GM12878 (cell line): ENCODE data around the gene CFAP410. TPM values are rescaled to one million over a fixed set of nuclear protein-coding genes. Genes with fewer than 3 reads are reported as not detected.

ENCODE experiments used
- ATAC-seq: fragments of 200-7000 bp; cut with Tn5 transposase; 3 replicates; pipeline ENCODE4 v1.9.1; 2020; ENCODE audit warnings: mild to moderate bottlenecking, moderate library complexity
- BruUV-seq: library from RNA; stranded (reverse); fragments of 400-500 nt; replicated peaks from 2 replicates; lab custom pipeline; 2021; lab: Mats Ljungman, UMichigan
- CTCF ChIA-PET: fragments of 300-600 bp; sonication (Branson Sonifier 250); formaldehyde crosslinking; extraction: SDS; loops from one replicate; lab custom pipeline; 2021; ENCODE audit warnings: inconsistent platforms; lab: Yijun Ruan, JAX
- POLR2A ChIA-PET: fragments of 350-600 bp; formaldehyde crosslinking; extraction: SDS; loops from one replicate; lab custom pipeline; 2021; ENCODE audit warnings: inconsistent platforms; lab: Charles Lee
- RAD21 ChIA-PET: fragments of 300-600 bp; sonication (Branson Sonifier 250); formaldehyde crosslinking; loops from one replicate; lab custom pipeline; 2023; ENCODE audit warnings: antibody characterized with exemption; ENCODE audit not compliant: unreplicated experiment; lab: Charles Lee
- SMC1A ChIA-PET: fragments of 300-600 bp; sonication (Branson Sonifier 250); formaldehyde crosslinking; loops from one replicate; lab custom pipeline; 2023; ENCODE audit not compliant: unreplicated experiment, uncharacterized antibody; lab: Charles Lee
- DNase-seq: peaks from one replicate; pipeline ENCODE4 v3.0.0-alpha.2; 2011; ENCODE audit warnings: low read depth, low spot score
- FAIRE-seq: peaks from 3 replicates; lab custom pipeline; 2011; peaks lifted over from hg19 to GRCh38; lab: Jason Lieb, UNC
- H2AFZ ChIP-seq: 2 replicates; pipeline ENCODE4 v1.6.0; 2011; ENCODE audit warnings: low read depth, low read length, control low read depth; ENCODE audit not compliant: control insufficient read depth
- H3K27ac ChIP-seq: 2 replicates; pipeline ENCODE4 v1.5.1; 2011; ENCODE audit warnings: control low read depth; ENCODE audit not compliant: control insufficient read depth, insufficient read depth
- H3K27me3 ChIP-seq, 2 experiments: replicated peaks in 1 of 2; 2 replicates each; pipeline versions ENCODE4 v1.6.0 to v1.6.1; 2011; ENCODE audit warnings: low read length in 1 of 2; ENCODE audit not compliant: control insufficient read depth in 2 of 2, insufficient read depth in 2 of 2
- H3K36me3 ChIP-seq, 2 experiments: 2 replicates each; pipeline ENCODE4 v1.5.1; 2011; ENCODE audit warnings: low read length in 1 of 2; ENCODE audit not compliant: control insufficient read depth in 2 of 2, insufficient read depth in 2 of 2
- H3K4me1 ChIP-seq: 2 replicates; pipeline ENCODE4 v1.6.1; 2011; ENCODE audit warnings: mild to moderate bottlenecking, low read length, moderate library complexity, mixed read lengths; ENCODE audit not compliant: control insufficient read depth, insufficient read depth
- H3K4me2 ChIP-seq: 2 replicates; pipeline ENCODE4 v1.6.0; 2011; ENCODE audit warnings: control low read depth; ENCODE audit not compliant: control insufficient read depth, insufficient read depth
- H3K4me3 ChIP-seq: fragments of 200-600 bp; sonication (generic); 2 replicates; pipeline ENCODE4 v1.5.1; 2016
- H3K79me2 ChIP-seq: 2 replicates; pipeline ENCODE4 v1.6.0; 2011; ENCODE audit warnings: low read length; ENCODE audit not compliant: control insufficient read depth, insufficient read depth
- H3K9ac ChIP-seq: 2 replicates; pipeline ENCODE4 v1.8.0; 2011; ENCODE audit warnings: low read length, control low read depth, mixed read lengths; ENCODE audit not compliant: control insufficient read depth, insufficient read depth
- H3K9me3 ChIP-seq: replicated peaks from 3 replicates; pipeline ENCODE4 v1.5.1; 2011; ENCODE audit warnings: mild to moderate bottlenecking, low read length; ENCODE audit not compliant: control insufficient read depth, insufficient read depth
- H4K20me1 ChIP-seq: 2 replicates; pipeline ENCODE4 v1.6.0; 2011; ENCODE audit not compliant: control insufficient read depth, insufficient read depth
- BHLHE40 ChIP-seq, 2 experiments: fragments of 450-650 bp in 1 of 2; IDR thresholded peaks; 2 replicates each; pipeline ENCODE4 v1.6.1; 2011 to 2017; ENCODE audit warnings: low read depth in 2 of 2, borderline replicate concordance in 1 of 2, improper control_type of control experiment in 1 of 2, low read length in 1 of 2, mild to moderate bottlenecking in 1 of 2
- CHD1 ChIP-seq: IDR thresholded peaks from 2 replicates; pipeline ENCODE4 v1.6.1; 2012; ENCODE audit warnings: low read depth, low read length, improper control_type of control experiment
- CHD4 ChIP-seq: fragments of 200-600 bp; sonication (generic); IDR thresholded peaks from 2 replicates; pipeline ENCODE4 v1.6.1; 2016; ENCODE audit warnings: mild to moderate bottlenecking
- CREB1 ChIP-seq: IDR thresholded peaks from 2 replicates; pipeline ENCODE4 v1.6.1; 2012; ENCODE audit warnings: low read depth, mild to moderate bottlenecking, inconsistent platforms
- CREM ChIP-seq: IDR thresholded peaks from 2 replicates; pipeline ENCODE4 v1.6.1; 2014; ENCODE audit warnings: antibody characterized with exemption, low read depth
- MTA3 ChIP-seq: IDR thresholded peaks from 2 replicates; pipeline ENCODE4 v1.6.1; 2012; ENCODE audit warnings: low read length, inconsistent platforms, borderline replicate concordance
- RFX5 ChIP-seq: IDR thresholded peaks from 2 replicates; pipeline ENCODE4 v1.6.1; 2011; ENCODE audit warnings: low read depth, low read length, improper control_type of control experiment
- ZBTB11 ChIP-seq: fragments of 450-650 bp; formaldehyde crosslinking; IDR thresholded peaks from 2 replicates; pipeline ENCODE4 v1.5.0; 2022; ENCODE audit warnings: mild to moderate bottlenecking, missing genetic modification characterization
- ZBTB40 ChIP-seq: fragments of 450-650 bp; IDR thresholded peaks from 2 replicates; pipeline ENCODE4 v1.6.1; 2016; ENCODE audit warnings: mild to moderate bottlenecking, moderate library complexity, borderline replicate concordance
- WGBS: methylation state at CpG from one replicate; pipeline ENCODE4 v1.1.6; 2016; ENCODE audit warnings: low lambda C conversion rate; ENCODE audit not compliant: insufficient replicate concordance, insufficient coverage; ENCODE audit errors: missing lambda C conversion rate; 5-methylcytosine and 5-hydroxymethylcytosine counted together
- in situ Hi-C: fragments of 300-500 bp; cut with MboI; formaldehyde crosslinking; loops from 9 replicates; pipeline ENCODE4 v1.14.3; 2018; ENCODE audit warnings: mixed read lengths
- intact Hi-C: fragments of 100-400 bp; cut with micrococcal nuclease; formaldehyde crosslinking; loops from one replicate; pipeline ENCODE4 v1.14.2; 2022; ENCODE audit not compliant: unreplicated experiment
- polyA plus RNA-seq, 11 experiments: library from polyadenylated mRNA; depleted of rRNA in 4 of 11; unstranded in 6 of 11; stranded (reverse) in 5 of 11; fragments of >200 nt; fragmentation: Nextera tagmentation in 4 of 11; fragmentation: Illumina TruSeq in 1 of 11; extraction: Ambion mirVana in 4 of 11; extraction: Trizol in 1 of 11; gene quantifications; 1 replicate in 1 of 11; 2 replicates in 10 of 11; pipeline versions ENCODE4 v1.2.1 to v1.2.3, GENCODE V29; 2011 to 2016; ENCODE audit warnings: inconsistent platforms in 2 of 11, missing spikeins in 2 of 11, low read depth in 1 of 11
- total RNA-seq, 4 experiments: library from RNA; depleted of rRNA in 3 of 4; stranded (reverse); fragments of >200 nt in 3 of 4; fragmentation: Illumina TruSeq in 1 of 4; extraction: Trizol in 1 of 4; gene quantifications; 2 replicates each; pipeline versions ENCODE4 v1.2.1 to v1.2.3, GENCODE V29; 2013 to 2021
- TF ChIP-seq, protein P1 (sequence below): IDR thresholded peaks from 2 replicates; pipeline ENCODE4 v1.6.1; 2011; ENCODE audit warnings: borderline replicate concordance, low read depth, mild to moderate bottlenecking, moderate library complexity, mixed read lengths, low read length; ENCODE audit not compliant: insufficient read depth; ENCODE audit errors: extremely low read length
- TF ChIP-seq, protein P2 (sequence below): fragments of 450-650 bp; IDR thresholded peaks from 2 replicates; pipeline ENCODE4 v1.6.1; 2017; ENCODE audit warnings: mild to moderate bottlenecking

The CFAP410 gene
- total and polyA plus RNA-seq, 10 of the 15 experiments (the other 5 are each of a cell fraction or from before 2014, with no cell fraction given): 0.14 to 24.8 (median 11.3) TPM

- no peak for TF ChIP-seq ZBTB40
- TF ChIP-seq MTA3: no peak
- TF ChIP-seq, protein P1, sequence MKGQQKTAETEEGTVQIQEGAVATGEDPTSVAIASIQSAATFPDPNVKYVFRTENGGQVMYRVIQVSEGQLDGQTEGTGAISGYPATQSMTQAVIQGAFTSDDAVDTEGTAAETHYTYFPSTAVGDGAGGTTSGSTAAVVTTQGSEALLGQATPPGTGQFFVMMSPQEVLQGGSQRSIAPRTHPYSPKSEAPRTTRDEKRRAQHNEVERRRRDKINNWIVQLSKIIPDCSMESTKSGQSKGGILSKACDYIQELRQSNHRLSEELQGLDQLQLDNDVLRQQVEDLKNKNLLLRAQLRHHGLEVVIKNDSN: no peak
- no peak for TF ChIP-seq CREB1
- no peak for TF ChIP-seq CREM
Measured at GRCh38 chr21:44347911-44348451, 8.8 kb upstream of the CFAP410 start (continued).

DNA sequence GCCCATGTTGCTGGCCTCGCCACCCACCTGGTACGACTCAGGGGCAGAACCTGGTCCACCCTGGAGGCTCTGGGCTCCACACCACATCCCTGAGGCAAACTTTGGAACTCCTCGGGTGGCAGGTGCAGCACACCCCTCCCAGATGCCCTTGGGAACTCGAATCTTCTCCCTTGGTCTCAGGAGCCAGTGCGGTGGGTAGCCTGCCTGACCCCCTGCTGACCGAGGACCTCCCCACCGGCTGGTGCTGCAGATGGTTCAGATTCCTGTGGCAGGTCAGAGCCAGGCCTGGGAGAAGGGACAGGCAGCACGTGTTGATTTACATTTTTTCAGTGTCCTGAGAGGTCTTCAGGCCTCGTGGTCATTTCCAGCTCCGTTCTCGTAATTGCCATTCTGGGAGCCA lies 6.3 kb upstream of the CFAP410 start:
- ChIA-PET RAD21 (no interaction called here), POLR2A (no interaction called here), SMC1A (no interaction called here), CTCF (interaction anchor here (0.6 kb wide), 1 partner anchor 133 kb away, joined by 3 read pairs; no protein-coding TSS in a partner anchor)
- Histone ChIP-seq H3K36me3 (no peaks in the 10 kb centered on the region), H4K20me1 (no peaks in the 10 kb centered on the region), H3K27ac (no peak overlapping the region), H3K4me1 (no peaks in the 10 kb centered on the region; the same call in 1 of the 2 replicates), H2AFZ (no peak overlapping the region), H3K9ac (no peak overlapping the region), H3K4me2 (no peak overlapping the region), H3K9me3 (no peaks in the 10 kb centered on the region), H3K27me3 (no peaks in the 10 kb centered on the region; a peak in 1 of 4 replicates), H3K4me3 (no peak overlapping the region), H3K79me2 (no peaks in the 10 kb centered on the region)
- in situ Hi-C loops (no loop called here), intact Hi-C loops (no loop called here)
- 28% methylated on average over 11 of the region's 11 CpGs for WGBS
- no peak for FAIRE-seq
- no peak for DNase-seq
- ATAC-seq: no peak
- BruUV-seq: no TSS peak
- TF ChIP-seq BHLHE40 (IDR thresholded peaks at IDR 0.05; ENCODE audit: borderline replicate concordance in 1 of 2, low read depth in 2 of 2, low read length in 1 of 2): no peak
- no peak for TF ChIP-seq CHD4
- no peak for TF ChIP-seq ZBTB11
- no peak for TF ChIP-seq RFX5
- TF ChIP-seq, protein P2, sequence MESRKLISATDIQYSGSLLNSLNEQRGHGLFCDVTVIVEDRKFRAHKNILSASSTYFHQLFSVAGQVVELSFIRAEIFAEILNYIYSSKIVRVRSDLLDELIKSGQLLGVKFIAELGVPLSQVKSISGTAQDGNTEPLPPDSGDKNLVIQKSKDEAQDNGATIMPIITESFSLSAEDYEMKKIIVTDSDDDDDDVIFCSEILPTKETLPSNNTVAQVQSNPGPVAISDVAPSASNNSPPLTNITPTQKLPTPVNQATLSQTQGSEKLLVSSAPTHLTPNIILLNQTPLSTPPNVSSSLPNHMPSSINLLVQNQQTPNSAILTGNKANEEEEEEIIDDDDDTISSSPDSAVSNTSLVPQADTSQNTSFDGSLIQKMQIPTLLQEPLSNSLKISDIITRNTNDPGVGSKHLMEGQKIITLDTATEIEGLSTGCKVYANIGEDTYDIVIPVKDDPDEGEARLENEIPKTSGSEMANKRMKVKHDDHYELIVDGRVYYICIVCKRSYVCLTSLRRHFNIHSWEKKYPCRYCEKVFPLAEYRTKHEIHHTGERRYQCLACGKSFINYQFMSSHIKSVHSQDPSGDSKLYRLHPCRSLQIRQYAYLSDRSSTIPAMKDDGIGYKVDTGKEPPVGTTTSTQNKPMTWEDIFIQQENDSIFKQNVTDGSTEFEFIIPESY: no peak
- no peak for TF ChIP-seq CHD1
